H1 (cell line): ENCODE results near the gene ELANE. TPM values are rescaled to one million over a fixed set of nuclear protein-coding genes. Genes with fewer than 3 reads are reported as not detected.

Source experiments
- CEBPB ChIP-seq: IDR thresholded peaks from 2 replicates; pipeline ENCODE4 v1.6.1; 2012; ENCODE audit warnings: low read depth, low read length
- EP300 ChIP-seq, 2 experiments: IDR thresholded peaks; 1 replicate in 1 of 2; 2 replicates in 1 of 2; pipeline ENCODE4 v1.6.1; 2011 to 2012; ENCODE audit warnings: low read depth in 2 of 2, low read length in 2 of 2, mild to moderate bottlenecking in 2 of 2, borderline replicate concordance in 1 of 2, inconsistent platforms in 1 of 2, moderate library complexity in 1 of 2
- SAP30 ChIP-seq: fragments of 300-600 bp; sonication (generic); IDR thresholded peaks from 2 replicates; pipeline ENCODE4 v1.7.1; 2012; ENCODE audit warnings: low read length, moderate library complexity, mild to moderate bottlenecking, inconsistent platforms; ENCODE audit not compliant: insufficient read depth, insufficient replicate concordance
- SRF ChIP-seq: IDR thresholded peaks from 2 replicates; pipeline ENCODE4 v1.6.1; 2011; ENCODE audit warnings: mild to moderate bottlenecking, low read depth, low read length, moderate library complexity
- polyA plus RNA-seq, 7 experiments: library from polyadenylated mRNA; depleted of rRNA in 3 of 7; stranded (reverse) in 5 of 7; unstranded in 2 of 7; fragments of >200 nt in 5 of 7; fragments of 200-250 nt in 2 of 7; gene quantifications; 1 replicate in 5 of 7; 2 replicates in 1 of 7; 4 replicates in 1 of 7; pipeline versions ENCODE4 v1.2.1 to v1.2.3, GENCODE V29; 2011 to 2013; ENCODE audit warnings: missing spikeins in 2 of 7, mixed read lengths in 2 of 7
- total RNA-seq: library from RNA; stranded (reverse); fragmentation: NEBNext Ultra II Directional; extraction: Animal tissue kit (Norgen Biotek cat#: 25700); gene quantifications from 2 replicates; pipeline ENCODE4 v1.2.1, GENCODE V29; 2021

The ELANE gene
- total and polyA plus RNA-seq, 2 of the 8 experiments (the other 6 are each of a cell fraction or from before 2014, with no cell fraction given): not detected

DNA sequence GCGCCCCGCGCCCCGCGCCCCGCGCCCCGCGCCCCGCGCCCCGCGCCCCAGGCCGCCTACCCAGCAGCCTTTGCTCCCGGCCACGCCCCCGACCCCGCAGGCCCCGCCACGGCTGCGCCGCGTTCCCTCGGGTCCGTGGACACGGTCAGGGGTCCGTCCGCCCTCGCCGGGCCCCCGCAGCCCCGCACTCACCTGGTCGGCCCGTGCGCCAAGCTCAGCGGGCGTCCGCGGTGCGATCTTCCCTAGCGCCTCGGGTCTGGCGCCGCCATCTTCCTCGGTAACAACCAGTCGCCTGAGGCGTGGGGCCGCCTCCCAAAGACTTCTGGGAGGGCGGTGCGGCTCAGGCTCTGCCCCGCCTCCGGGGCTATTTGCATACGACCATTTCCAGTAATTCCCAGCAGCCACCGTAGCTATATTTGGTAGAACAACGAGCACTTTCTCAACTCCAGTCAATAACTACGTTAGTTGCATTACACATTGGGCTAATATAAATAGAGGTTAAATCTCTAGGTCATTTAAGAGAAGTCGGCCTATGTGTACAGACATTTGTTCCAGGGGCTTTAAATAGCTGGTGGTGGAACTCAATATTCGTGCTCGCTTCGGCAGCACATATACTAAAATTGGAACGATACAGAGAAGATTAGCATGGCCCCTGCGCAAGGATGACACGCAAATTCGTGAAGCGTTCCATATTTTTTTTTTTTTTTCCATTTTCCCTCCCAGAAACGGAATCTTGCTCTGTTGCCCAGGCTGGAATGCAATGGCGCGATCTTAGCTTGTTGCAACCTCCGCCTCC is 41.0 kb downstream of the ELANE start, which contains the start of the genes MED16 and RNU6-9 (continued):
- TF ChIP-seq EP300 (IDR thresholded peaks at IDR 0.05; ENCODE audit: borderline replicate concordance in 1 of 2, low read depth in 2 of 2, low read length in 2 of 2) (no peak), SAP30 (no peak), SRF (no peak), CEBPB (no peak)
